ENCODE results near the gene SCARB1.

DNA sequence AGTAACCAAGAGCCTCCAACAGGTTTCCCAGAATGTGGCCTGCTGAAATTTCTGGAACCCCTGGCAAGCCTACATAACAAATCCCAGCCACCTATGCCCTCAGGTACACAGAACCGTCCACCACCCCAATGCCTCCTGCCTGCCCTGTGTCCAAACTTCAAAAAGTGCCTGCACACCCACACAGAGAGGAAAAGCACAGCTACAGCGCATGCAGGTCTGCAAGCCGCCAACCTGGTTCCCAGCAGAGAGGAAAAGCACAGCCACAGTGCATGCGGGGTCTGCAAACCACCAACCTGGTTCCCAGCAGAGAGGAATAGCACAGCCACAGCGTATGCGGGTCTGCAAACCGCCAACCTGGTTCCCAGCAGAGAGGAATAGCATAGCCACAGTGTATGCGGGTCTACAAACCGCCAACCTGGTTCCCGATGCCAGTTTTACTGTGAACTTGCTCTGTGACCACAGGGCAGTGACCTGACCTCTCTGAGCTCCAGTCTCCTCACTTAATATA, 113.5 kb downstream of the SCARB1 start:
- TF ChIP-seq JUN (IDR thresholded peaks at IDR 0.05; ENCODE audit: borderline replicate concordance, insufficient read depth, insufficient read length, low read depth), result no peak
- no peak for TF ChIP-seq CTCF (IDR thresholded peaks at IDR 0.05; ENCODE audit: extremely low read depth in 1 of 2, insufficient read depth in 1 of 2, low read depth in 1 of 2, low read length in 2 of 2)
- TF ChIP-seq EZH2 (IDR thresholded peaks at IDR 0.05; ENCODE audit: borderline replicate concordance, low read depth, low read length, severe bottlenecking), result no peak
- TF ChIP-seq POLR2AphosphoS5 (IDR thresholded peaks at IDR 0.05; ENCODE audit: insufficient read depth, low read depth, low read length), result no peak
- TF ChIP-seq POLR2A (IDR thresholded peaks at IDR 0.05; ENCODE audit: low read depth, low read length), result no peak
- TF ChIP-seq MAX (IDR thresholded peaks at IDR 0.05; ENCODE audit: insufficient read depth, insufficient read length), result no peak
